Measurements from ENCODE around the gene HERC4. TPM values are rescaled to one million over a fixed set of nuclear protein-coding genes. Genes with fewer than 3 reads are reported as not detected.

HERC4 gene
- total RNA-seq, 2 donors from 2014 or later = 53.8 to 60.1 TPM

GRCh38 chr10:67978749-67979148, 96.3 kb downstream of the HERC4 start:
- H3K4me1 ChIP-seq (ENCODE audit: control insufficient read depth, insufficient read depth, low read length) = no peaks in the 10 kb centered on the region
- H3K4me1 Mint-ChIP-seq = peaks cover 4% of the 10 kb centered on the region
- H3K27me3 Mint-ChIP-seq (ENCODE audit: insufficient read depth) = no peaks in the 10 kb centered on the region
- H3K9me3 Mint-ChIP-seq = no peaks in the 10 kb centered on the region
- no peak overlapping the region for H3K4me3 ChIP-seq (ENCODE audit: low read length)
- TF ChIP-seq, protein P1, sequence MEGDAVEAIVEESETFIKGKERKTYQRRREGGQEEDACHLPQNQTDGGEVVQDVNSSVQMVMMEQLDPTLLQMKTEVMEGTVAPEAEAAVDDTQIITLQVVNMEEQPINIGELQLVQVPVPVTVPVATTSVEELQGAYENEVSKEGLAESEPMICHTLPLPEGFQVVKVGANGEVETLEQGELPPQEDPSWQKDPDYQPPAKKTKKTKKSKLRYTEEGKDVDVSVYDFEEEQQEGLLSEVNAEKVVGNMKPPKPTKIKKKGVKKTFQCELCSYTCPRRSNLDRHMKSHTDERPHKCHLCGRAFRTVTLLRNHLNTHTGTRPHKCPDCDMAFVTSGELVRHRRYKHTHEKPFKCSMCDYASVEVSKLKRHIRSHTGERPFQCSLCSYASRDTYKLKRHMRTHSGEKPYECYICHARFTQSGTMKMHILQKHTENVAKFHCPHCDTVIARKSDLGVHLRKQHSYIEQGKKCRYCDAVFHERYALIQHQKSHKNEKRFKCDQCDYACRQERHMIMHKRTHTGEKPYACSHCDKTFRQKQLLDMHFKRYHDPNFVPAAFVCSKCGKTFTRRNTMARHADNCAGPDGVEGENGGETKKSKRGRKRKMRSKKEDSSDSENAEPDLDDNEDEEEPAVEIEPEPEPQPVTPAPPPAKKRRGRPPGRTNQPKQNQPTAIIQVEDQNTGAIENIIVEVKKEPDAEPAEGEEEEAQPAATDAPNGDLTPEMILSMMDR (conservative IDR thresholded peaks at IDR 0.05) = no peak
- H3K9ac ChIP-seq (ENCODE audit: extremely low read depth, low read length, poor library complexity, severe bottlenecking) = no peak overlapping the region
- H3K4me3 Mint-ChIP-seq = no peak overlapping the region
- H3K36me3 ChIP-seq (ENCODE audit: control insufficient read depth, insufficient read depth, low read length) = peaks cover 55% of the 10 kb centered on the region
- WGBS, 2 experiments (ENCODE audit: insufficient coverage in 1 of 2, insufficient read length in 1 of 2) = 97 to 100% methylated on average over 5 of the region's 5 CpGs
- DNase-seq = no peak
- H3K27me3 ChIP-seq (ENCODE audit: control insufficient read depth, insufficient read depth, low read length, poor library complexity, severe bottlenecking) = no peaks in the 10 kb centered on the region
- H3K36me3 Mint-ChIP-seq (ENCODE audit: low read depth) = peaks cover 62% of the 10 kb centered on the region
- peak overlapping the region; percentile 27 for H3K27ac Mint-ChIP-seq
- H3K27ac ChIP-seq (ENCODE audit: low read depth, low read length) = no peak overlapping the region
- no peaks in the 10 kb centered on the region for H3K9me3 ChIP-seq (ENCODE audit: control insufficient read depth, low read length)

DNA sequence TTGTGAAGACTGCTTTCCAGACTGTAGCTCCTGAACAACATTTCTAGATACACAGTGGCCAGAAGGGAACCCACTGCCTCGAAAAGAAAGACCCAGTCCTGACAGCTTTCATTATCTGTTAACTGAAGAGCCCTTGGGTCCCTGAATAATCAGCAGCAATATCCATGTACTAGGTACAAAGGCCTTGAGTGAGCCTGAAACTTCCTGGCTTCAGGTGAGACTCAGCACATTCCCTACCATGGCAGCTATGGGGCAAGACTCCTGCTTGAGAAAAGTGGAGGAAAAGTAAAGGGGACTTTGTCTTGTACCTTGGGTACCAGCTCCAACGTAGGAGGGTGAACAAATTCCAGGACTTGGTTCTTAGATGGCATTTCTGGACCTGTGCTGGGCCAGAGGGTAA, 97.8 kb downstream of the HERC4 start:
- no peak overlapping the region for H3K4me3 Mint-ChIP-seq
- TF ChIP-seq, protein P1 (conservative IDR thresholded peaks at IDR 0.05) = no peak
- no peaks in the 10 kb centered on the region for H3K4me1 ChIP-seq (ENCODE audit: control insufficient read depth, insufficient read depth, low read length)
- peaks cover 4% of the 10 kb centered on the region for H3K4me1 Mint-ChIP-seq
- peaks cover 12% of the 10 kb centered on the region for H3K9me3 ChIP-seq (ENCODE audit: control insufficient read depth, low read length)
- no peak overlapping the region for H3K9ac ChIP-seq (ENCODE audit: extremely low read depth, low read length, poor library complexity, severe bottlenecking)
- H3K27me3 ChIP-seq (ENCODE audit: control insufficient read depth, insufficient read depth, low read length, poor library complexity, severe bottlenecking) = no peaks in the 10 kb centered on the region
- peaks cover 8% of the 10 kb centered on the region for H3K9me3 Mint-ChIP-seq
- H3K4me3 ChIP-seq (ENCODE audit: low read length) = no peak overlapping the region
- H3K27ac ChIP-seq (ENCODE audit: low read depth, low read length) = no peak overlapping the region
- H3K36me3 Mint-ChIP-seq (ENCODE audit: low read depth) = peaks cover 67% of the 10 kb centered on the region
- H3K36me3 ChIP-seq (ENCODE audit: control insufficient read depth, insufficient read depth, low read length) = peaks cover 69% of the 10 kb centered on the region
- 86 to 90% methylated on average over 2 of the region's 2 CpGs for whole genome bisulfite sequencing, 2 experiments (ENCODE audit: insufficient coverage in 1 of 2, insufficient read length in 1 of 2)
- H3K27me3 Mint-ChIP-seq (ENCODE audit: insufficient read depth) = no peaks in the 10 kb centered on the region
- no peak overlapping the region for H3K27ac Mint-ChIP-seq
- no peak for DNase-seq

- no peak overlapping the region for H3K4me3 Mint-ChIP-seq
- H3K27ac Mint-ChIP-seq = no peak overlapping the region
- peaks cover 4% of the 10 kb centered on the region for H3K4me1 Mint-ChIP-seq
- Histone ChIP-seq H3K27me3 (ENCODE audit: control insufficient read depth, insufficient read depth, low read length, poor library complexity, severe bottlenecking) (no peaks in the 10 kb centered on the region), H3K4me3 (ENCODE audit: low read length) (no peak overlapping the region), H3K9ac (ENCODE audit: extremely low read depth, low read length, poor library complexity, severe bottlenecking) (no peak overlapping the region), H3K9me3 (ENCODE audit: control insufficient read depth, low read length) (peaks cover 18% of the 10 kb centered on the region), H3K4me1 (ENCODE audit: control insufficient read depth, insufficient read depth, low read length) (no peaks in the 10 kb centered on the region), H3K36me3 (ENCODE audit: control insufficient read depth, insufficient read depth, low read length) (peaks cover 69% of the 10 kb centered on the region), H3K27ac (ENCODE audit: low read depth, low read length) (no peak overlapping the region)
- 85 to 100% methylated on average over 1 to 3 of the region's 3 CpGs for WGBS, 2 experiments (ENCODE audit: insufficient coverage in 1 of 2, insufficient read length in 1 of 2)
- no peaks in the 10 kb centered on the region for H3K27me3 Mint-ChIP-seq (ENCODE audit: insufficient read depth)
- H3K9me3 Mint-ChIP-seq = peaks cover 13% of the 10 kb centered on the region
- H3K36me3 Mint-ChIP-seq (ENCODE audit: low read depth) = peaks cover 66% of the 10 kb centered on the region
- peak; percentile 46 for DNase-seq
- TF ChIP-seq, protein P1 (conservative IDR thresholded peaks at IDR 0.05) = no peak
Measured at GRCh38 chr10:67976292-67977245, 98.5 kb downstream of the HERC4 start.
